IMR-90 (cell line): ENCODE data around the gene SALL2. TPM values are rescaled to one million over a fixed set of nuclear protein-coding genes. Genes with fewer than 3 reads are reported as not detected.

Source experiments
- ATAC-seq: fragments of 200-7000 bp; cut with Tn5 transposase; 2 replicates; pipeline ENCODE4 v1.9.1; 2020; ENCODE audit warnings: low read depth, mild to moderate bottlenecking, moderate library complexity
- BruUV-seq: library from RNA; stranded (reverse); fragments of 400-500 nt; replicated peaks from 2 replicates; lab custom pipeline; 2021; lab: Mats Ljungman, UMichigan
- CTCF ChIA-PET: fragments of 300-600 bp; formaldehyde crosslinking; extraction: SDS; loops from one replicate; lab custom pipeline; 2021; ENCODE audit warnings: antibody characterized with exemption; lab: Yijun Ruan, JAX
- POLR2A ChIA-PET: fragments of 300-600 bp; sonication (Branson Sonifier 250); formaldehyde crosslinking; loops from one replicate; lab custom pipeline; 2022; ENCODE audit warnings: antibody characterized with exemption; ENCODE audit not compliant: unreplicated experiment; lab: Charles Lee
- DNase-seq: peaks from one replicate; pipeline ENCODE4 v3.0.0; 2013
- H2AFZ ChIP-seq: replicated peaks from 2 replicates; pipeline ENCODE3; 2013; ENCODE audit warnings: low read length, mild to moderate bottlenecking; ENCODE audit not compliant: poor library complexity
- H2AK5ac ChIP-seq: 2 replicates; pipeline ENCODE4 v1.6.1; 2013; ENCODE audit warnings: low read depth, low read length, inconsistent platforms
- H2AK9ac ChIP-seq: replicated peaks from 2 replicates; pipeline ENCODE3; 2013; ENCODE audit warnings: mild to moderate bottlenecking, low read depth, low read length, moderate library complexity; ENCODE audit not compliant: poor library complexity
- H2BK120ac ChIP-seq: 2 replicates; pipeline ENCODE4 v1.6.1; 2013; ENCODE audit warnings: low read depth, low read length, inconsistent platforms
- H2BK15ac ChIP-seq: 3 replicates; pipeline ENCODE4 v1.6.1; 2013; ENCODE audit warnings: low read depth, low read length, inconsistent platforms
- H2BK20ac ChIP-seq: 2 replicates; pipeline ENCODE4 v1.6.1; 2013; ENCODE audit warnings: low read depth, mild to moderate bottlenecking, inconsistent platforms, low read length, moderate library complexity
- H2BK5ac ChIP-seq: 2 replicates; pipeline ENCODE4 v1.6.1; 2013; ENCODE audit warnings: mild to moderate bottlenecking, low read depth, low read length, inconsistent platforms; ENCODE audit not compliant: poor library complexity, severe bottlenecking
- H3K14ac ChIP-seq: replicated peaks from 2 replicates; pipeline ENCODE4 v1.6.1; 2013; ENCODE audit warnings: low read depth, low read length, inconsistent platforms
- H3K18ac ChIP-seq: 2 replicates; pipeline ENCODE4 v1.6.1; 2013; ENCODE audit warnings: low read depth, low read length, control low read depth
- H3K23ac ChIP-seq: 2 replicates; pipeline ENCODE4 v1.6.1; 2013; ENCODE audit warnings: low read depth, low read length, inconsistent platforms
- H3K27ac ChIP-seq: 2 replicates; pipeline ENCODE4 v1.5.1; 2013; ENCODE audit warnings: mild to moderate bottlenecking, control low read depth, low read length; ENCODE audit not compliant: insufficient read depth
- H3K27me3 ChIP-seq: 2 replicates; pipeline ENCODE4 v1.6.1; 2013; ENCODE audit warnings: low read length; ENCODE audit not compliant: control insufficient read depth, insufficient read depth
- H3K36me3 ChIP-seq: 2 replicates; pipeline ENCODE4 v1.6.1; 2013; ENCODE audit warnings: low read length, mixed read lengths; ENCODE audit not compliant: control insufficient read depth, insufficient read depth
- H3K4ac ChIP-seq: 2 replicates; pipeline ENCODE4 v1.6.1; 2013; ENCODE audit warnings: low read depth, low read length, inconsistent platforms
- H3K4me1 ChIP-seq: 2 replicates; pipeline ENCODE4 v1.6.1; 2013; ENCODE audit warnings: low read length, mixed read lengths; ENCODE audit not compliant: control insufficient read depth, insufficient read depth
- H3K4me2 ChIP-seq: 2 replicates; pipeline ENCODE4 v1.6.1; 2013; ENCODE audit warnings: low read depth, mild to moderate bottlenecking, control low read depth, low read length, moderate library complexity
- H3K4me3 ChIP-seq: 2 replicates; pipeline ENCODE4 v1.5.1; 2013; ENCODE audit warnings: low read depth, mild to moderate bottlenecking, control low read depth, low read length, moderate library complexity; ENCODE audit not compliant: insufficient read depth
- H3K56ac ChIP-seq: 2 replicates; pipeline ENCODE4 v1.6.1; 2013; ENCODE audit warnings: low read length, inconsistent platforms; ENCODE audit not compliant: insufficient read depth; ENCODE audit errors: extremely low read depth
- H3K79me1 ChIP-seq, 2 experiments: 2 replicates each; pipeline ENCODE4 v1.6.1; 2013; ENCODE audit warnings: low read length in 2 of 2, inconsistent platforms in 1 of 2, low read depth in 1 of 2
- H3K9ac ChIP-seq: 2 replicates; pipeline ENCODE4 v1.6.1; 2013; ENCODE audit warnings: low read depth, low read length, control low read depth
- H3K9me1 ChIP-seq: 2 replicates; pipeline ENCODE4 v1.6.1; 2013; ENCODE audit warnings: low read length, inconsistent platforms; ENCODE audit not compliant: insufficient read depth
- H3K9me3 ChIP-seq: 2 replicates; pipeline ENCODE4 v1.6.1; 2013; ENCODE audit warnings: low read length; ENCODE audit not compliant: control insufficient read depth, insufficient read depth
- H4K20me1 ChIP-seq: 2 replicates; pipeline ENCODE4 v1.6.1; 2013; ENCODE audit warnings: low read length, inconsistent platforms; ENCODE audit not compliant: insufficient read depth
- H4K5ac ChIP-seq: 2 replicates; pipeline ENCODE4 v1.6.1; 2013; ENCODE audit warnings: mild to moderate bottlenecking, low read depth, low read length, control low read depth
- H4K8ac ChIP-seq, 2 experiments: 2 replicates each; pipeline ENCODE4 v1.6.1; 2013; ENCODE audit warnings: low read depth in 2 of 2, low read length in 2 of 2, control low read depth in 1 of 2, inconsistent platforms in 1 of 2
- H4K91ac ChIP-seq: 2 replicates; pipeline ENCODE4 v1.6.1; 2013; ENCODE audit warnings: low read depth, low read length, inconsistent platforms; ENCODE audit not compliant: insufficient read depth
- CEBPB ChIP-seq: IDR thresholded peaks from 2 replicates; pipeline ENCODE4 v1.6.1; 2012; ENCODE audit warnings: low read depth, low read length, improper control_type of control experiment
- MAFK ChIP-seq: IDR thresholded peaks from 2 replicates; pipeline ENCODE4 v1.6.1; 2012; ENCODE audit warnings: low read depth, low read length, improper control_type of control experiment
- NFE2L2 ChIP-seq: fragments of 150-350 bp; IDR thresholded peaks from 2 replicates; pipeline ENCODE4 v1.6.1; 2016; ENCODE audit warnings: low read depth, mild to moderate bottlenecking, low read length
- SMC3 ChIP-seq: fragments of 150-350 bp; IDR thresholded peaks from 2 replicates; pipeline ENCODE4 v1.6.1; 2016; ENCODE audit warnings: low read depth, mild to moderate bottlenecking, antibody characterized with exemption, low read length, moderate library complexity
- whole genome bisulfite sequencing, 2 experiments: methylation state at CpG; one replicate each; pipeline versions ENCODE4 v1.1.5 to v1.1.7; 2013; ENCODE audit warnings: missing lambda C conversion rate in 2 of 2; ENCODE audit not compliant: insufficient read length in 1 of 2; ENCODE audit errors: extremely low coverage in 2 of 2; 5-methylcytosine and 5-hydroxymethylcytosine counted together
- dilution Hi-C: fragments of 300-500 bp; cut with HindIII; formaldehyde crosslinking; loops from one replicate; pipeline ENCODE4 v1.14.3; 2018; ENCODE audit warnings: low sequenced_read_pairs; ENCODE audit not compliant: unreplicated experiment
- in situ Hi-C: fragments of 300-500 bp; cut with MboI; formaldehyde crosslinking; loops from 3 replicates; pipeline ENCODE4 v1.14.3; 2019; ENCODE audit warnings: low sequenced_read_pairs, inconsistent platforms, mixed read lengths
- intact Hi-C: fragments of 100-400 bp; cut with micrococcal nuclease; formaldehyde crosslinking; loops from 2 replicates; pipeline ENCODE4 v1.10.0; 2022
- polyA plus RNA-seq, 3 experiments: library from polyadenylated mRNA; depleted of rRNA; stranded (reverse); fragments of >200 nt; gene quantifications; 2 replicates each; pipeline ENCODE4 v1.2.3, GENCODE V29; 2012; ENCODE audit warnings: low replicate concordance in 1 of 3
- total RNA-seq: library from RNA; depleted of rRNA; stranded (reverse); fragments of >200 nt; gene quantifications from 2 replicates; pipeline ENCODE4 v1.2.3, GENCODE V29; 2012
- TF ChIP-seq, protein P1 (sequence below): fragments of 150-350 bp; IDR thresholded peaks from 2 replicates; pipeline ENCODE4 v1.6.1; 2016; ENCODE audit warnings: low read depth, mild to moderate bottlenecking, low read length, moderate library complexity, borderline replicate concordance
- TF ChIP-seq, protein P2 (sequence below): fragments of 150-350 bp; IDR thresholded peaks from 2 replicates; pipeline ENCODE4 v1.6.1; 2017; ENCODE audit warnings: mild to moderate bottlenecking, antibody characterized with exemption, low read length, low read depth
- TF ChIP-seq, protein P3 (sequence below): conservative IDR thresholded peaks from 2 replicates; pipeline ENCODE4 v1.5.1; 2012; ENCODE audit warnings: mild to moderate bottlenecking, low read depth, low read length, improper control_type of control experiment

SALL2 gene
- total and polyA plus RNA-seq, 2 of the 4 experiments (the other 2 are of a cell fraction): 2.9 to 10.1 TPM

DNA sequence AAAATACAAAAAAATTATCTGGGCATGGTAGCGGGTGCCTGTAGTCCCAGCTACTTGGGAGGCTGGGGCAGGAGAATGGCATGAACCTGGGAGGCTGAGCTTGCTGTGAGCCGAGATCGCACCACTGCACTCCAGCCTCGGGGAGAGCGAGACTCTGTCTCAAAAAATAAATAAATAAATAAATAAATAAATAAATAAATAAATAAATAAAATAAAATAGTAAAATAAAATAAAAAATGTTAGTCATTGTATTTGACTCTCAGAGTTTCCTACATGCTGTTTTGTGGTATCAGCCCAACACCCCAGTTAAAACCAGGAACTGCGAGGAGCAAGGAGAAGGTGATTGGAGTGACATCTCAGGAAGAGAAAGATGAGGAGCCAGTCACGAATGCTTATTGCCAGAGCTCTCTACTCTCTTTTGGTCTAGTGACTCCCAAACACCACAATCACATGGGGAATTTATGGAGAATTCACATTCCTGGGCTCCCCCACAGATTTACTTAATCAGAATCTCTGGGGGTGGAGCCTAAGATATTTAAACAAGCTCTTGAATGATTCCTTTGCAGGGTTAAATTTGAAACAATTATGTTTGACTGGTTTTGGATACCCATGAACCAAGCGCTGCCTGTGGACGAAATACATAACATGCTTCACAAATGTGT is 15.4 kb upstream of the SALL2 start:
- Histone ChIP-seq H3K4me3 (no peak overlapping the region), H3K4ac (no peak overlapping the region), H3K56ac (no peak overlapping the region), H2BK15ac (no peak overlapping the region), H3K4me2 (no peak overlapping the region), H3K14ac (no peak overlapping the region), H2BK20ac (no peak overlapping the region), H3K27ac (no peak overlapping the region), H3K9ac (no peak overlapping the region), H2AK5ac (no peak overlapping the region), H3K4me1 (no peaks in the 10 kb centered on the region), H3K36me3 (no peaks in the 10 kb centered on the region), H4K5ac (no peak overlapping the region), H3K79me1 (no peaks in the 10 kb centered on the region), H3K23ac (no peak overlapping the region), H3K9me3 (no peaks in the 10 kb centered on the region), H3K9me1 (no peaks in the 10 kb centered on the region), H2AK9ac (no peak overlapping the region), H2AFZ (no peak overlapping the region), H3K18ac (no peak overlapping the region), H2BK5ac (no peak overlapping the region), H4K8ac (no peak overlapping the region), H3K27me3 (peaks cover 20% of the 10 kb centered on the region), H4K20me1 (no peaks in the 10 kb centered on the region), H2BK120ac (no peak overlapping the region), H4K91ac (no peak overlapping the region)
- WGBS, 2 experiments: no CpG with 5 or more reads among the region's 9 CpGs
- BruUV-seq: no TSS peak
- in situ Hi-C loops (no loop called here), dilution Hi-C loops (no loop called here), intact Hi-C loops (no loop called here)
- DNase-seq (no peak), ATAC-seq (no peak)
- ChIA-PET CTCF (interaction anchor here (0.6 kb wide), 1 partner anchor 108 kb away, joined by 3 read pairs; no protein-coding TSS in a partner anchor), POLR2A (no interaction called here)
- TF ChIP-seq, protein P1, sequence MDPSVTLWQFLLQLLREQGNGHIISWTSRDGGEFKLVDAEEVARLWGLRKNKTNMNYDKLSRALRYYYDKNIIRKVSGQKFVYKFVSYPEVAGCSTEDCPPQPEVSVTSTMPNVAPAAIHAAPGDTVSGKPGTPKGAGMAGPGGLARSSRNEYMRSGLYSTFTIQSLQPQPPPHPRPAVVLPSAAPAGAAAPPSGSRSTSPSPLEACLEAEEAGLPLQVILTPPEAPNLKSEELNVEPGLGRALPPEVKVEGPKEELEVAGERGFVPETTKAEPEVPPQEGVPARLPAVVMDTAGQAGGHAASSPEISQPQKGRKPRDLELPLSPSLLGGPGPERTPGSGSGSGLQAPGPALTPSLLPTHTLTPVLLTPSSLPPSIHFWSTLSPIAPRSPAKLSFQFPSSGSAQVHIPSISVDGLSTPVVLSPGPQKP: no peak
- TF ChIP-seq, protein P2, sequence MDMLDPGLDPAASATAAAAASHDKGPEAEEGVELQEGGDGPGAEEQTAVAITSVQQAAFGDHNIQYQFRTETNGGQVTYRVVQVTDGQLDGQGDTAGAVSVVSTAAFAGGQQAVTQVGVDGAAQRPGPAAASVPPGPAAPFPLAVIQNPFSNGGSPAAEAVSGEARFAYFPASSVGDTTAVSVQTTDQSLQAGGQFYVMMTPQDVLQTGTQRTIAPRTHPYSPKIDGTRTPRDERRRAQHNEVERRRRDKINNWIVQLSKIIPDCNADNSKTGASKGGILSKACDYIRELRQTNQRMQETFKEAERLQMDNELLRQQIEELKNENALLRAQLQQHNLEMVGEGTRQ: no peak
- TF ChIP-seq CEBPB: no peak
- TF ChIP-seq NFE2L2: no peak
- TF ChIP-seq SMC3: no peak
- TF ChIP-seq, protein P3, sequence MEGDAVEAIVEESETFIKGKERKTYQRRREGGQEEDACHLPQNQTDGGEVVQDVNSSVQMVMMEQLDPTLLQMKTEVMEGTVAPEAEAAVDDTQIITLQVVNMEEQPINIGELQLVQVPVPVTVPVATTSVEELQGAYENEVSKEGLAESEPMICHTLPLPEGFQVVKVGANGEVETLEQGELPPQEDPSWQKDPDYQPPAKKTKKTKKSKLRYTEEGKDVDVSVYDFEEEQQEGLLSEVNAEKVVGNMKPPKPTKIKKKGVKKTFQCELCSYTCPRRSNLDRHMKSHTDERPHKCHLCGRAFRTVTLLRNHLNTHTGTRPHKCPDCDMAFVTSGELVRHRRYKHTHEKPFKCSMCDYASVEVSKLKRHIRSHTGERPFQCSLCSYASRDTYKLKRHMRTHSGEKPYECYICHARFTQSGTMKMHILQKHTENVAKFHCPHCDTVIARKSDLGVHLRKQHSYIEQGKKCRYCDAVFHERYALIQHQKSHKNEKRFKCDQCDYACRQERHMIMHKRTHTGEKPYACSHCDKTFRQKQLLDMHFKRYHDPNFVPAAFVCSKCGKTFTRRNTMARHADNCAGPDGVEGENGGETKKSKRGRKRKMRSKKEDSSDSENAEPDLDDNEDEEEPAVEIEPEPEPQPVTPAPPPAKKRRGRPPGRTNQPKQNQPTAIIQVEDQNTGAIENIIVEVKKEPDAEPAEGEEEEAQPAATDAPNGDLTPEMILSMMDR: no peak
- no peak for TF ChIP-seq MAFK
